Measurements from ENCODE around the gene SLC22A15.
A peak's percentile ranks its signal among the peaks of the same experiment; 100 is the strongest.

SLC22A15 gene

GRCh38 chr1:116012716-116013115, 36.4 kb downstream of the SLC22A15 start:
- Mint-ChIP-seq H3K27me3 (ENCODE audit: low read depth) (no peaks in the 10 kb centered on the region), H3K27ac (no peak overlapping the region), H3K9me3 (no peaks in the 10 kb centered on the region), H3K4me1 (no peaks in the 10 kb centered on the region), H3K4me3 (no peak overlapping the region), H3K36me3 (ENCODE audit: low read depth) (no peaks in the 10 kb centered on the region)
- TF ChIP-seq CTCF (IDR thresholded peaks at IDR 0.05; ENCODE audit: unreplicated experiment in 3 of 3) = no peak

GRCh38 chr1:116015679-116016078, 39.4 kb downstream of the SLC22A15 start:
- no peak for TF ChIP-seq CTCF (IDR thresholded peaks at IDR 0.05; ENCODE audit: unreplicated experiment in 3 of 3)

GRCh38 chr1:116018007-116018406, 41.7 kb downstream of the SLC22A15 start:
- H3K9me3 Mint-ChIP-seq = no peaks in the 10 kb centered on the region
- H3K27ac Mint-ChIP-seq = no peak overlapping the region
- H3K4me1 Mint-ChIP-seq = no peaks in the 10 kb centered on the region
- peaks cover 14% of the 10 kb centered on the region for H3K36me3 Mint-ChIP-seq (ENCODE audit: low read depth)
- no peak for TF ChIP-seq CTCF (IDR thresholded peaks at IDR 0.05; ENCODE audit: unreplicated experiment in 3 of 3)
- H3K27me3 Mint-ChIP-seq (ENCODE audit: low read depth) = no peaks in the 10 kb centered on the region
- no peak overlapping the region for H3K4me3 Mint-ChIP-seq

More at GRCh38 chr1:116015679-116016078, 39.4 kb downstream of the SLC22A15 start:
- H3K9me3 Mint-ChIP-seq = no peaks in the 10 kb centered on the region
- no peak overlapping the region for H3K27ac Mint-ChIP-seq
- no peaks in the 10 kb centered on the region for H3K27me3 Mint-ChIP-seq (ENCODE audit: low read depth)
- no peaks in the 10 kb centered on the region for H3K4me1 Mint-ChIP-seq
- H3K4me3 Mint-ChIP-seq = no peak overlapping the region
- peaks cover 2% of the 10 kb centered on the region for H3K36me3 Mint-ChIP-seq (ENCODE audit: low read depth)

GRCh38 chr1:116019653-116020253, 43.4 kb downstream of the SLC22A15 start:
- Mint-ChIP-seq H3K27ac (no peak overlapping the region), H3K36me3 (ENCODE audit: low read depth) (peaks cover 14% of the 10 kb centered on the region), H3K27me3 (ENCODE audit: low read depth) (no peaks in the 10 kb centered on the region), H3K9me3 (no peaks in the 10 kb centered on the region), H3K4me1 (no peaks in the 10 kb centered on the region), H3K4me3 (no peak overlapping the region)
- no peak for TF ChIP-seq CTCF (IDR thresholded peaks at IDR 0.05; ENCODE audit: unreplicated experiment in 3 of 3)

GRCh38 chr1:116020668-116021272, 44.5 kb downstream of the SLC22A15 start:
- Mint-ChIP-seq H3K4me3 (no peak overlapping the region), H3K27ac (no peak overlapping the region), H3K27me3 (ENCODE audit: low read depth) (no peaks in the 10 kb centered on the region), H3K36me3 (ENCODE audit: low read depth) (peaks cover 14% of the 10 kb centered on the region), H3K9me3 (no peaks in the 10 kb centered on the region), H3K4me1 (no peaks in the 10 kb centered on the region)
- peak; percentile 32 to 53 (median 47) for TF ChIP-seq CTCF (IDR thresholded peaks at IDR 0.05; ENCODE audit: unreplicated experiment in 3 of 3)

GRCh38 chr1:116024626-116025025, 48.3 kb downstream of the SLC22A15 start:
- Mint-ChIP-seq H3K36me3 (ENCODE audit: low read depth) (peaks cover 19% of the 10 kb centered on the region), H3K4me1 (no peaks in the 10 kb centered on the region), H3K4me3 (no peak overlapping the region), H3K27me3 (ENCODE audit: low read depth) (no peaks in the 10 kb centered on the region), H3K9me3 (no peaks in the 10 kb centered on the region), H3K27ac (no peak overlapping the region)
- no peak for TF ChIP-seq CTCF (IDR thresholded peaks at IDR 0.05; ENCODE audit: unreplicated experiment in 3 of 3)
